OCI-LY7 (cell line): ENCODE results near the gene FAM78A. TPM values are rescaled to one million over a fixed set of nuclear protein-coding genes. Genes with fewer than 3 reads are reported as not detected.

Experiments used
- BruUV-seq: library from RNA; stranded (reverse); fragments of 400-500 nt; replicated peaks from 2 replicates; lab custom pipeline; 2021; lab: Mats Ljungman, UMichigan
- CTCF ChIA-PET: fragments of 300-600 bp; sonication (Branson Sonifier 250); formaldehyde crosslinking; loops from one replicate; lab custom pipeline; 2022; ENCODE audit warnings: antibody characterized with exemption; ENCODE audit not compliant: unreplicated experiment; lab: Charles Lee
- POLR2A ChIA-PET: fragments of 300-600 bp; sonication (Branson Sonifier 250); formaldehyde crosslinking; loops from one replicate; lab custom pipeline; 2022; ENCODE audit warnings: antibody characterized with exemption; lab: Charles Lee
- DNase-seq: peaks from one replicate; pipeline ENCODE4 v3.0.0-alpha.2; 2015; ENCODE audit warnings: low spot score
- H2AFZ ChIP-seq: fragments of 200-600 bp; sonication (generic), shearing (Covaris generic); 2 replicates; pipeline ENCODE4 v1.6.1; 2014; ENCODE audit warnings: mild to moderate bottlenecking, antibody characterized with exemption, low read length, moderate library complexity
- H3K27ac ChIP-seq: fragments of 200-600 bp; sonication (generic); 2 replicates; pipeline ENCODE4 v1.5.1; 2014; ENCODE audit warnings: mixed run types, low read depth, mild to moderate bottlenecking, moderate library complexity, low read length, inconsistent platforms; ENCODE audit not compliant: poor library complexity, severe bottlenecking
- H3K36me3 ChIP-seq: fragments of 200-600 bp; sonication (generic); 2 replicates; pipeline ENCODE4 v1.6.1; 2014; ENCODE audit warnings: mild to moderate bottlenecking, antibody characterized with exemption, low read length, moderate library complexity, mixed read lengths; ENCODE audit not compliant: insufficient read depth
- H3K4me1 ChIP-seq: fragments of 200-600 bp; sonication (generic); 2 replicates; pipeline ENCODE4 v1.5.1; 2014; ENCODE audit warnings: mild to moderate bottlenecking, low read length; ENCODE audit not compliant: insufficient read depth, poor library complexity, severe bottlenecking
- H3K4me2 ChIP-seq: fragments of 200-600 bp; sonication (generic); 2 replicates; pipeline ENCODE4 v1.6.1; 2014; ENCODE audit warnings: mild to moderate bottlenecking, low read length
- H3K4me3 ChIP-seq: fragments of 200-600 bp; sonication (generic); 2 replicates; pipeline ENCODE4 v1.5.1; 2014; ENCODE audit warnings: mild to moderate bottlenecking, low read depth, low read length; ENCODE audit not compliant: poor library complexity, severe bottlenecking
- H3K79me2 ChIP-seq: fragments of 200-600 bp; sonication (generic); 2 replicates; pipeline ENCODE4 v1.6.1; 2016; ENCODE audit warnings: low read depth, mild to moderate bottlenecking, low read length, moderate library complexity, mixed read lengths; ENCODE audit not compliant: insufficient read depth
- H3K9me2 ChIP-seq: fragments of 200-600 bp; sonication (generic); 2 replicates; pipeline ENCODE4 v1.6.1; 2016; ENCODE audit warnings: mild to moderate bottlenecking, low read length, mixed read lengths; ENCODE audit not compliant: insufficient read depth
- H3K9me3 ChIP-seq: fragments of 200-600 bp; sonication (generic); 2 replicates; pipeline ENCODE4 v1.6.1; 2014; ENCODE audit warnings: mild to moderate bottlenecking, mixed run types, low read length, mixed read lengths
- H4K20me1 ChIP-seq: fragments of 200-600 bp; sonication (generic); 2 replicates; pipeline ENCODE4 v1.6.1; 2014; ENCODE audit warnings: mild to moderate bottlenecking, antibody characterized with exemption, low read length, moderate library complexity, mixed read lengths; ENCODE audit not compliant: insufficient read depth
- CTCF ChIP-seq: fragments of 200-600 bp; sonication (generic); conservative IDR thresholded peaks from 2 replicates; pipeline ENCODE4 v1.5.1; 2014; ENCODE audit warnings: mild to moderate bottlenecking, antibody characterized with exemption, low read length, moderate library complexity, mixed read lengths
- EZH2phosphoT487 ChIP-seq: fragments of 200-600 bp; sonication (generic); IDR thresholded peaks from 2 replicates; pipeline ENCODE4 v1.6.1; 2018; ENCODE audit warnings: low read depth, borderline replicate concordance, mild to moderate bottlenecking, mixed run types, antibody characterized with exemption, low read length, moderate library complexity, mixed read lengths
- intact Hi-C: fragments of 100-400 bp; cut with micrococcal nuclease; formaldehyde crosslinking; loops from one replicate; pipeline ENCODE4 v1.10.0; 2022; ENCODE audit not compliant: unreplicated experiment
- total RNA-seq, 2 experiments: library from RNA; depleted of rRNA in 1 of 2; stranded (reverse); fragments of >200 nt in 1 of 2; shearing (Covaris generic) in 1 of 2; gene quantifications; 2 replicates each; pipeline ENCODE4 v1.2.3, GENCODE V29; 2014 to 2022

Gene FAM78A
- total RNA-seq, 2 experiments from 2014 or later: 25.0 to 35.0 TPM

- ChIA-PET CTCF (interaction anchor here (1.0 kb wide), 1 partner anchor 14 kb away, joined by 3 read pairs; no protein-coding TSS in a partner anchor), POLR2A (interaction anchor here (0.7 to 7.9 kb wide), 4 partner anchors 11 to 462 kb away, joined by 3 to 132 read pairs (median 4); no protein-coding TSS in a partner anchor)
- Histone ChIP-seq H3K79me2 (peaks cover 100% of the 10 kb centered on the region), H3K4me2 (peak overlapping the region; percentile 74), H3K4me3 (peak overlapping the region; percentile 56), H3K27ac (peak overlapping the region; percentile 98), H2AFZ (no peak overlapping the region), H3K36me3 (peaks cover 26% of the 10 kb centered on the region), H3K9me2 (no peaks in the 10 kb centered on the region), H3K4me1 (peaks cover 87% of the 10 kb centered on the region), H4K20me1 (no peaks in the 10 kb centered on the region), H3K9me3 (no peaks in the 10 kb centered on the region)
- no TSS peak for BruUV-seq
- TF ChIP-seq CTCF (no peak), EZH2phosphoT487 (no peak)
- DNase-seq: peak; percentile 63
- intact Hi-C loops: loop anchor here (10.0 kb wide), 1 partner anchor 404 kb away; no protein-coding TSS in a partner anchor
These were observed 5.9 kb downstream of the FAM78A start for GRCh38 chr9:131270171-131271015.

GRCh38 chr9:131266266-131267229 lies 9.8 kb downstream of the FAM78A start:
- Histone ChIP-seq H3K4me3 (no peak overlapping the region), H3K4me2 (peak overlapping the region; percentile 35), H3K9me3 (no peaks in the 10 kb centered on the region), H3K4me1 (peaks cover 100% of the 10 kb centered on the region), H4K20me1 (no peaks in the 10 kb centered on the region), H3K36me3 (peaks cover 44% of the 10 kb centered on the region), H2AFZ (no peak overlapping the region), H3K79me2 (peaks cover 95% of the 10 kb centered on the region), H3K9me2 (no peaks in the 10 kb centered on the region), H3K27ac (peak overlapping the region; percentile 98)
- CTCF ChIA-PET: interaction anchor here (0.9 kb wide), 1 partner anchor 9 kb away, joined by 3 read pairs; no protein-coding TSS in a partner anchor
- TF ChIP-seq EZH2phosphoT487 (no peak), CTCF (no peak)
- no peak for DNase-seq
- intact Hi-C loops: no loop called here
- BruUV-seq: no TSS peak
- POLR2A ChIA-PET: interaction anchor here (1.5 to 1.9 kb wide), 2 partner anchors 9 to 11 kb away, joined by 6 to 11 read pairs; no protein-coding TSS in a partner anchor
